ENCODE data around the gene TMEM213.
"Not testable (repeated sequence)": the region's sequence is repeated elsewhere in the genome, so short reads cannot be mapped to it uniquely, and the experiment has no call there.

Gene TMEM213

DNA sequence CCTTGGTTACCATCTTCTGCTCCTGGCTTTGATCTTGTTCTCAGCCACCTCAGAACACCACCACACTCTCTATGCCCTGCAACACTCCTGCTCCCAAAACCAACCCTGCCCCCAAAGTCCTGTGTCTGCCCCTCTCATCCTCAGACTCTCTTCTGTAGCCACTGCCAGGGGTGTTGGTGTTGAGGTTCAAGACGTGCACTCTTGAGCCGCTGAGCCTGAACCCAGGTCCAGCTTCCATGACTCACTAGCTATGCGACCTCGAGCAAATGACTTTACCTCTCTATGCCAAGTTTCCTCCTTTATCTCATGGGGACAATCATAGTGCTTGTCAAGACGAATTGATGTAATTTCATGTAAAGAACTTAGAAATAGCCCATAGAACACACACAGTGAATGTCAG lies 1.0 kb downstream of the TMEM213 start:
- DNase-seq: no peak

GRCh38 chr7:138799336-138800000 lies 1.7 kb downstream of the TMEM213 start:
- no peak for DNase-seq

DNA sequence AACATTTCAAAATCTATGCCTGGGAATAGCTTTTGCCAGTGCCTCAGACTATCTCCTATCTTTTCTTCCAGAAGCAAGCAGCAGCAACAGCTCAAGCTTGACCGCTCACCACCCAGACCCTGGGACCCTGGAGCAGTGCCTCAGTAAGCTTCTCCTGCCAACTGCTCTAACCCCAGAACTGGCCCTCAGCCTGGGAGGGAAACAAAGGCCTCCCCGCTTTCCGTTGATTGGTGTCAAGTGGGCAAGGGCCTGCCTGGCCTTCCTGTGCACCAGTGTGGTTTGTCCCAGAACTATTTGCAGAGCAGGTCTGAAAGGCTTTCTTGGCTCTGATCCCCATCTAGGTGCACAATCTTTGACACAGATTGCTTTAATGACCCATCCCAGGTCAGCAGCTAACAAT lies 3.5 kb downstream of the TMEM213 start:
- no peak for DNase-seq

DNA sequence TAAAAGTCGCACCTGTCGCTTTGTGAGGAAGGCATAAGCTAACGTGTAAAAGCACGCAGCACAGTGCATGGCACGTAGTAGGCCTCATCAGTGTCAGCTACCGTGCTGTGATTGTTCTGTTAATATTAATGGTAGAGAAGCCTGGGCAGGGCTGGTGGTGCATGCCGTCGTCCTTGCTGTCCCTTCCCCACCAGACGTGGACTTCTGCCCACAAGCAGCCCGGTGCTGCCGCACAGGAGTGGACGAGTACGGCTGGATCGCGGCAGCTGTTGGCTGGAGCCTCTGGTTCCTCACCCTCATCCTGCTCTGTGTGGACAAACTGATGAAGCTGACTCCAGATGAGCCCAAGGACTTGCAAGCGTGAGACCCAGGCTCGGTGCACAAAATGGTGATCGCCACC lies 4.9 kb downstream of the TMEM213 start:
- no peak for DNase-seq

DNA sequence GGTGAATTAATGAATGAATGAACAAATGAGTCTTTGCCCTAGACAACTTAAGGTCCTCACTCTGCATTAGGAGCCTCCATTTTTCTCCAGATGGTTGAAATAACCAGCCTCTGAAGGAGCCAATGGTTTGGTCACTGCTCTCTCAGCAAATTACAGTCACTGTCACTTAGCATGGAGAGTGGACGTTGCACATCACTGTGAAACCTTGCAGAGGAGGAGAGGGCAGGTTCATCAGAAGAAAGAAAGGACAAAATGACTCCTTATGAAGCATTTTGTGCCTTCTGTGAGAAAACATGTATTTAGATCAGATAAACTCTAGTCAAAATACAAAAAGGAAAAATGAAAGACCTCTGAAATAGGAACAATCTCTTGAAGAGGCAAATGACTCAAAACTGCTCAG lies 6.8 kb downstream of the TMEM213 start:
- no peak for DNase-seq

DNA sequence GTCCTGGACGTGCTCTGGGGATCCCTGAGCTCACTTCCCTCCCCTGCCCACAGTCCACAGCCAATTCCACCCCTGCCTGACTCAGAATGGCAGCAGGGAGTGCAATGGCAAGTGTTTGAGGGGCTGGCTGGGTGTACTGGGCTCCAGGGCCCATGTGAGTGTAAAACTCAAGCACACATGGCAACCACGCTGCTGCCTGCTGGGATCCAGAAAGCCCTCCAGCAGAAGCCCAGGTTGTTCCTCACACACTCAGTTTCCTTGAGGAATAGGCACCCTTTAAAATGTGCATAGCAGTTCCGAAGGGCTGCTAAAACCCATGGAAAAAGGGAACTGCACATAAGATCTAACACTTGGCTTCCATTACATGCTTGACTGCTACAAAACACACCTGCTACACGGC lies 11.6 kb downstream of the TMEM213 start:
- DNase-seq: no peak

- DNase-seq: not testable (repeated sequence)
Observed at GRCh38 chr7:138811327-138811726, 13.5 kb downstream of the TMEM213 start.

DNA sequence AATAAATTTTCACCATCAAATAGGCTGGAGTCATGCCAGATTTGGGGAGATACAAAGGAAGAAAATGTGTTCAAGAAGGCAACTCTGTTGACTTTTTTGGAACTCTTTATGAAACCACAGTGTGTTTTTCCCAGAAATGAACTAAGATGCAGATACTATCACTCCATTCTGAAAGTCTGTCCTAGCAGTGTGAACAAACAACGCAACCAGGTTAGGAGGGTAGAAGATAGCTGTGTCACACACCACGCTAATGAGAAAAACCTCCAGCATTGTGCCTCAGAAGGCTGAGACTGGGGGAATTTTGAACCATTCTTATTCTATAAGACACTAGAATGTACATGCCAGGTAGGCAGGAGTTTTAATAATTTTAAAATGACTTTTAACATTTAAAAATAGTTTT lies 16.2 kb downstream of the TMEM213 start:
- DNase-seq: no peak

- DNase-seq: no peak
Observed at GRCh38 chr7:138814816-138815332, 17.1 kb downstream of the TMEM213 start.

DNA sequence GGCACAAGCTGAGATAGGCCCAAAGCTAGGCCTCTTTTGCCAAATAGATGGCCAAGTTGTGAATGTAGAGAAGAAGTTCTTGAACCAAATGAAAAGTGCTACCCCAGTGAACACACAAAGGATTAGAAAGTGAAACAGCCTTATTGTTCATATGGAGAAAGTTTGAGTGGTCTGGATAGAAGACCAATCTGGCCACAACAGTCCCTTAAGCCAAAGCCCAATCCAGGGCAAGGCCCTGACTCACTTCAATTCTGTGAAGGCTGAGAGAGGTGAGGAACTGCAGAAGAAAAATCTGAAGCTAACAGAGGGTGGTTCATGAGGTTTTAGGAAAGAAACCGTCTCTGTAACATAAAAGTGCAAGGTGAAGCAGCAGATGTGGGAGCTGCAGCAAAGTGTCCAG lies 18.9 kb downstream of the TMEM213 start:
- no peak for DNase-seq

DNA sequence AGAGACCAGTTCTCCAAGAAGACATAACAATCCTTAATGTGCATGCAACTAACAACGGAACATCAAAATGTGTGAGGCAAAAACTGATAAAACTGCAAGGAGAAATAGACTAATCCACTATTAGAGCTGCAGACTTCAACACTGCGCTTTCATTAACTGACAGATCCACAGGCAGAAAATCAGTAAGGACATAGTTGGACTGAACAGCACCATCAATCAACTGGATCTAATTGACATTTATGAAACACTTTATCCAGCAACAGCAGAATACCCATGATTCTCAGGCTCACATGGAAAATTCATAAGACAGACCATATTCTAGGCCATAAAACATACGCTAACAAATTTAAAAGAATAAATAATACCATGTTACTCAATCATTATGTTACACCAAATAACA lies 21.8 kb downstream of the TMEM213 start:
- no peak for DNase-seq

- DNase-seq: no peak
Observed at GRCh38 chr7:138821912-138822311, 24.1 kb downstream of the TMEM213 start.

GRCh38 chr7:138822867-138823535 lies 25.2 kb downstream of the TMEM213 start:
- DNase-seq: no peak

DNA sequence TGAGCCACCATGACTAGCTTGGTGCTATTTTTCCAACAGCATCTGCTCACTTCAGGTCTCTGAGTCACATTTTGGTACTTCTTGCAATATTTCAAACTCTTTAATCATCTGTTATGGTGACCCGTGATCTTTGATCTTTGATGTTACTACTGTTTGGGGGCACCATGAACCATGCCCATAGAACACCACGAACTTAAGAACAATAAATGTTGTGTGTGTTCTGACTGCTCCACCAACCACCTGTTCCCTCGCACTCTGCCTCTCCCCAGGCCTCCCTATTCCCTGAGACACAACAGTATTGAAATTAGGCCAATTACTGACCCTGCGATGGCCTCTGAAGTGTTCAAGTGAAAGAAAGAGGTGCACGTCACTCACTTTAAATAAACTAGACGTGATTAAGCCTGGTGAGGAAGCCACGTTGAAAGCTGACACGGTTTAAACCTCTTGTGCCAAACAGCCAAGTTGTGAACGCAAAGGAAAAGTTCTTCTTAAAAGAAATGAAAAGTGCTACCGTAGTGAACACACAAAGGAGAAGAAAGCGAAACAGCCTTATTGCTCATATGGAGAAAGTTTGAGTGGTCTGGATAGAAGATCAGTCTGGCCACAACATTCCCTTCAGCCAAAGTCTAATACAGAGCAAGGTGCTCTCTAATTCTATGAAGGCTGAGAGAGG lies 27.4 kb downstream of the TMEM213 start:
- no peak for DNase-seq

GRCh38 chr7:138828302-138828701 lies 30.5 kb downstream of the TMEM213 start:
- DNase-seq: no peak

DNA sequence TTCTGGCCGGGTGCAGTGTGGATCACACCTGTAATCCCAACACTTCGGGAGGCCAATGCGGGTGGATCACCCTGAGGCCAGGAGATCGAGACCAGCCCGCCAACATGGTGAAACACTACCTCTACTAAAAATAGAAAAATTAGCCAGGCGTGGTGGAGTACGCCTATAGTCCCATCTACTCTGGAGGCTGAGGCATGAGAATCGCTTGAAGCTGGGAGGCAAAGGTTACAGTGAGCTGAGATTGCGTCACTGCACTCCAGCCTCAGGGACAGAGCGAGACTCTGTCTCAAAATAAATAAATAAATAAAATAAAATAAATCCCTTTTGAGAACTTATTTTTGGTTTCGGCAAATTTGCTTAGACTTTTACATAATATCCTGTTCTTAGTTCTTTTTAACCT lies 31.5 kb downstream of the TMEM213 start:
- DNase-seq: no peak

DNA sequence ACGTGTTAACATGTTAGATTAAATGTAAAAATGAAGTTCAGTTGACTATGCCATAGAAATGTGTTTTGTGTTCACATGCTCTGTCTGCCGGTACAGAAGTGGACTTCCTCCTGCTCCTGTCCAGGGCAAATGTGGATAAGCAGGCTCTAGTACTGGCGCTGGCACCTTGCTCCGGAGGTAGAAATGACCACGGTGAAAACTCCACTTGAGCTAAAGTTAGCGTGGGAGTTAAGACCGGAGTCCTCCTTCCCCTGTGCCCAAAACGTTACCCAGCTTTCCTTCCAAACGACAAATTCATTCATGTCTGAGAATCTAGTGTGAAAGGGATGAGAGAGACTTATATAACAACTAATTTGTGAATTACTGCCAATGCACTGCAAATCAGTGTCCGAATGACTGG lies 35.2 kb downstream of the TMEM213 start:
- no peak for DNase-seq

DNA sequence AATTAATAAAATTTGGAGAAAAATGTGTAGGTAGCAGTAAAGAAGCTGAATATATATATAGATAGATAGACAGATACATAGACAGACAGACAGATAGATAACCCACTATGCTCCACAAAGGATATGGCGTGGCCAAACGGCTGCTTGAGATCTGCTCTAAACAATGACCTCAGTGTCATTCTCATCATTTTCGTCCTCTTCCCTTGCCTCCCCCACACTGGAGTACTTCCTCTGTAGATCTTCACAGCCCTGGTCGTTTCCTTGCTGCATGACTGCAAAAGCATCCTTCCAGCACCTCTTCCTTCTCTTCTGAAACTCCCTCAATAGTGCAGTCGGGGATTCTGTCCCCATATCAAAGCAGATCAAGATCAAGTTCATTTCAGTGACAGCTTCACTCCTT lies 35.8 kb downstream of the TMEM213 start:
- no peak for DNase-seq

GRCh38 chr7:138834583-138834982 lies 36.8 kb downstream of the TMEM213 start:
- no peak for DNase-seq

DNA sequence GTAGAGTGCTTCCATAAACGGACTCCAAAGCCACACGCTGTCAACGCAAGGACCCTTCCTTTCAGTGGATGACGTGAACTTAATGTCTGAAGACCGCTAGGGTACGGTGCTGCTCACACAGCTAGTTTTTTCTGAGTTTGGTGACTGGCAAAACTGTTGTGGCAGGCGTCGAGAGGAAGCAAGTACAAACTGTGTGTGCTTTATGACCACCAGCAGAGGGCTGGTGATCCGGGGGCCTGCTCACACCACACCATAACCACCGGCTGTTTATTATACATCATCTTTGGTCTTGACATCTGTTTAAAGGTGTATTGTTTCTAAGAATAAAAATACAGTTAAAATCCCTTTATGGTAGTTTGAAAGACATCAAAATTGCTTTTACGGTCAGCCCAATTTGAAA lies 37.3 kb downstream of the TMEM213 start:
- DNase-seq: no peak

GRCh38 chr7:138837627-138838026 lies 39.8 kb downstream of the TMEM213 start:
- DNase-seq: no peak

GRCh38 chr7:138838166-138838565 lies 40.4 kb downstream of the TMEM213 start:
- no peak for DNase-seq

DNA sequence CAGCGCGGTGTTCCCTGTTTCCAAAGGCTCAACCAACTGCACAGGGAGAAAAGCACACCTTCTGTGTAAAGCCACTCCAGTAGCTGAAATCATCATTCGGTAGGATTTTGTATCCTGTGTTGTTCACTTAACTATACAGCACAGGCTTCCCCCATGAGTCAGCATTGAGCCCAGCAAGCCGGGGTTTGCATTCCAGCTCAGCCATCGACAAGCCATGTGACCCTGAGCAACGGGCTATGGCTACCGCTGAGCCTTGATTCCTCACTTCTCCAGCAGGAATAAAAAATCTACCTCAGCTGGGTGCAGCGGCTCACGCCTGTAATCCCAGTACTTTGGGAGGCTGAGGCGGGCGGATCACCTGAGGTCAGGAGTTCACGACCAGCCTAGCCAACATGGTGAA lies 44.3 kb downstream of the TMEM213 start:
- no peak for DNase-seq
